ENCODE results near the gene HSFX4.
"Not testable (repeated sequence)": the region's sequence is repeated elsewhere in the genome, so short reads cannot be mapped to it uniquely, and the experiment has no call there.

HSFX4 gene

DNA sequence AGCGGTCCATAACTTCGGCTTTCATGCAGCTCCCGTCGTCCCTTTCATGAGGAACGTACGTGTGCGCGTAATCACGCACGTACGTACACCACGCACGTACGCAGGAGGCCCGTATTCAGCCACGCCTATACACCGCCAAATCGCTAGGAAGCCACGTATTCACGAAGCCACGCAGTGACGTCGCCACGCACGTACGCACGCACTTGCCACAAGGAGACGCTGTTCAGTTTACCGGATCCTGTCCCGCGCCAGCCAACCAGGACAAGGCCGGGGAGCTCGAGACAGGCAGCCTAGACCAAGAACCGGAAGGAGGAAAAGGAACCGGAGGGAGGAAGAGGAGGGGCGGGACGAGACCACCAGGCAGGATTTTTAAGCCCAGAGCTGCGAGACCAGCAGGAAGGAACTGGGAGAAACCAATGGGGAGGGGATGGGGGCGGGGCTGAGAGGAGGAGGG is 9.1 kb downstream of the HSFX4 start, which contains the start of gene EOLA2:
TSS of gene EOLA2 (minus strand) at position 65 of the 454 bp plus-strand sequence. CDS start 4,617 bp downstream, outside the sequence.
- DNase-seq: peak; percentile 88

DNA sequence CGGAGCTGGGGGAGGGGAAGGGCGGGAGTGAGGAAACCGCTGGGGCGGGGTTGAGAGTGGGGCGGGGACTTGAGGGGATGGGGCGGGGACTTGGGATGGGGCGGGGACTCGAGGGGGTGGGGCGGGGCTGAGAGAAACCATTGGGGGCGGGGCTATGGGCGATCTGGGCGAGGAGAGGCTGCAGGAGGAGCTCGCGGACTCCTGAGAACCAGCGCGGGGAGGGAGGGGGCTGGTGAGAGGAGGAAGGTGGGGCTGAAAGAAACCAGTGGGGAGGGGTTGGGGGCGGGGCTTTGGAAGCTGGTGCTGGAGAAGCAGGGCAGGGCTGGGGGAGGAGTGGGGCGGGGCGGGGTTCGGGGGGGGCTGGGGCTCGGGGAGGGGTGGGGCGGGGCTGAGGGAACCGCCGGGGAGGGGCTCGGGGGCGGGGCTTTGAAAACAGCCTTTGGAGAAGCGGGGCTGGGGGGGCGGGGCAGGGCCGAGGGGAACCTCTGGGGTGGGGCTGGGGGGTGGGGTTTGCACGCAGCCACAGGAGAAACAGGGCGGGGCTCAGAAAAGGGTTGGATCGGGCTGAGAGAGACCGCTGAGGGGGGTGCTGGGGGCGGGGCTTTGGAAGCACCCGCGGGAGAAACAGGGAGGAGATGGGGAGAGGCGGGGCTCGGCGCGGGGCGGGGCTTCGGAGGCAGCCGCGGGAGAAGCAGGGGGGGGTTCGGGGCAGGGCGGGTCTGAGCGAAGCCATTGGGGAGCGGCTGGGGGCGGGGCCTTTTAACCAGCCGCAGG is 9.7 kb downstream of the HSFX4 start:
- DNase-seq: peak; percentile 85

DNA sequence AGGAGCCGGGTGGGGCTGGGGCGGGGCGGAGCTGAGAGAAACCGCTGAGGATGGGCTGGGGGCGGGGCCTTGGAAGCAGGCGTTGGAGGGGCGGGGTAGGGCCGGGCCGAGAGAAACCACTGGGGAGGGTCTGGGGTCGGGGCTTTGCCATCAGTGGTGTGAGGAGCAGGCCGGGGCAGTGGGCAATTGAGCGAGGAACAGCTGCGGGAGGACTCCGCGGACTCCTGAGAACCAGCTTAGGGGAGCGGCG is 10.2 kb downstream of the HSFX4 start:
- no peak for DNase-seq

DNA sequence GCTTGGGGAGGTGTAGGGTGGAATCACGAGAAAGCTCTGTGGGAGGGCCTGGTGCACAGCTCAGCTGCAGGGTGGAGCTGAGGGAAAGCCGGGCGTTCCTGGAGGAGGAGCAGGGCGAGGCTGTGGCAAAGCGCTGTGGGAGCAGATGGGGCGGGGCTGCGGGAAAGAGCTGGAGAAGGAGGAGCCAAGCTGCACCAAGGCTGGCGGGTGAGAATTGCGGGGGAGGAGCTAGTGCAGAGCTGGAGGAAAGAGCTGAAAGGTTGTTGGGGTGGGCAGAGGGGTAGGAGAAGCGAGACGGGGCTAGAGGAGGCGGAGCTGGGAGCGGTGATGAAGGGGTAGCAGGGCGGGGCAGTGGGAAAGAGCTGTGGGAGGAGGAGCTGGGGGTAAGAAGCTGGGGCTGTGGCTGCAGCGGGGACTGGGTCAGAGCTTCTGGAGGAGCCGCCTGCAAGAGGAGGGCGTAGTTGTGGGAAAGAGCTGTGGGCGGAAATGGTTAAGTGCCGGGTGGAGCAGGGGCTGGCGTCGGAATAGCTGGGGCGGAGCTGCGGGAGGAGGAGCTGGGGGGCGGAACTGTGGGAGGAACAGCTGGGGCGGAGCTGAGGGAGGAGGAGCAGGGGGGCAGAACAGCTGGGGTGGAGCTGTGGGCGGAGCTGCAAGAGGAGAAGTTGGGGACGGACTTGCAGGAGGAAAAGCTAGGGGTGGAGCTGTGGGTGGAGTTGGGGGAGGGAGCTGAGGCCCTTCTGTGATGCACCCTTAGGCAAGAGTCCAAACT is 10.7 kb downstream of the HSFX4 start:
- peak; percentile 88 for DNase-seq

DNA sequence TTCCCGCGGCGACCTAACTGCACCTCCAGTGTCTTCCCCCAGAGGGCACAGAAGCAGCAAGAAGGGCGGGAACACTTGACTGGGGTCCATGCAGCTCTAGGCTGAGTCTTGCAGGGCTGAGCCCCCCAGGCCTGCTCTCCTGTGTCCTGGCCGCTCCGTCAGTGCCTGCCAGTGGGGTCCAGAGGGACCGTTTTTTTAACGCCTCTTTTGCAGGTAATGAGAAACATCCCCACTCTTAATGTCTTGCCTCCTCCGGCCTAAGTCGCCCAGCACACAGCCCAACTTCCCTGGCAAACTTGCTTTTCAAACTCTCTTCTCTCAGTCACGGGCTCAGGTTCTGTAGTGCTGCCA is 11.3 kb downstream of the HSFX4 start:
- not testable (repeated sequence) for DNase-seq

GRCh38 chrX:149945087-149945670 is 15.8 kb downstream of the HSFX4 start:
- not testable (repeated sequence) for DNase-seq

- DNase-seq: not testable (repeated sequence)
Measured at GRCh38 chrX:149945820-149946219, 16.4 kb downstream of the HSFX4 start.

DNA sequence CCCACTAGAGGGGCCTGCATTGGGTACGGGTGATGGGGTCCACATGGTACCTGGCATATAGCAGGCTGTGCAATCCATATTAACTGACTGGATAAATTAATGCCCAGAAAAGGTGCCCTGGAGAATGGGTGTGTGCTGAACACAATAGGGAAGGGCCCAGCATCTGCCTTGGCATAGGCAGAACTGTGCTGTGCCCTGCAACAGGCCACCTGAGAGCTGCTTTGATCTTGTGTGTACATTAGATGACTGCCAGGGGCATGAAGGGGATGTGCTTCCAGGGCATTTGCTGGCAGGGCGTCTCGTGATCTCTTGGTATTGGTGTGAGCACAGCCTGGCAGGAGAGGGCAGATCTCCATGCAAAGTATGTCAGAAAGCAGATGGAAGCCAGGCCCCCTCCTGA is 17.6 kb downstream of the HSFX4 start:
- DNase-seq: not testable (repeated sequence)

DNA sequence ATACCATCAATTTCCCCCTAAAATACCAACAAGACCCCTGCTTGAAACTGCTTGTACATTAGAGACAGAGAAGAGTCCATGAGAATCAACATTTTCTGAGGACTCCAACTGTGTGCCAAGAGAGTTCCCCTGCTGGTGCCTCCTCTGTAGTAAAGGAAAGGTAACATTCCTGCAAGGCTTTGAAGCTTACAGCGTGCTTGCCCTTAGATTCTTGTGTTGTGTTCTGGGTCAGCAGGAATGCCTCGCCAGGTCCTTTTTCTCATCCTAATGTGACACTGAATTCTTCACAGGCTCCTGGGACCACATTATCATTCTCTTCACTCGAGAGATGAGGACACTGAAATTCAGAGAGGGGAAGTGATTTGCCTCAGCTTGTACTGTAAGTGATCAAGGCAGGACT is 18.6 kb downstream of the HSFX4 start:
- DNase-seq: no peak

DNA sequence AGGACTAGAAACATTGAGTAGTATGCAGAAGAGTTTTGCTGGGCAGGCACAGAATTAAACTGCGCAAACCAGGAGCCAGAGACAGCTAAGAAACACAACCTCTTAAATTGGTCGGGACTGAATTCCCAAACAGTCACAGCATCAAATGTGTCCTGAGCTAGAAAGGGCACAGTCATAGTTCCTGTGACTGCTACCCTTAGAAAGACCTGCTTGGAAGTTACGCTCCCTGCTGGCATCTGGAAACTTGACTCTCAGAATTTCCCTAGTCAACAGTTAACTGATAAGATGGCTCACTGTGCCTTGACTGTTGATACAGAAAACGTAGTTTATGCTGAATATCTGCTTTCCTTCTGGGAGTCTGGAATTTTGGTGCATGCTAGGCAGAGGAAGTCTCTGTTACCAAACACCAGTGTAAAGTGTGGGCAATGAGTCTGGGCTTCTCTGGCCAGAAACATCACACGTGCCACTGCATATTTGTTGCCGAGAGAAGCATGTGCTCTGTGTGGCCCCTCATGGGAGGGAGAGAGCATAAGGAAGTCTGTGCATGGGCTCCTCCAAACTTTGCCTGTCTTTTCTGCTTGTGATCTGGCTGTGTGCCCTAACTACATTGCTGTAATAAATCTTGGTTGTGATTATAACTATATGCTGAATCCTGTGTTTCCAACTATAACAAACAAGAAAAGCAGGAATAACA is 20.5 kb downstream of the HSFX4 start:
- no peak for DNase-seq

DNA sequence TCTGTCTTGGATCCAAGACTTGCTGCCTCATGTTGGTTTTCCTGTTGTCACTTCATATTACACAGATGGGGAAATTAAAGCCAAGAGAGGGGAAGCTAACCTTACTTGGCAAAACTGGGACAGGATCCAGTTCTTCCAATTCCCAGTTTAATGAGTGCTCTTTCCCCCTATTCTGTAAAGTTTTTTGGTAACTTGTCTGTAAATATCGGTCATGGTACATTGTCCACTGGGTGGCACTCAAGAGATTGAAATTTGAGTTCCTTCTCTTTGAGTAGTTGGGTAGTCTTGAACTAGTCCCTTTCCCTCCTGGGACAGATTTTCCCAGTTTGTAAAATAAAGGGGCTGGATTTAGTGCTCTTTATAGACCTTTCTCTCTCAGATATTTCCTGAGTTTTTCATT is 21.3 kb downstream of the HSFX4 start:
- no peak for DNase-seq

GRCh38 chrX:149961572-149961971 is 32.2 kb downstream of the HSFX4 start:
- DNase-seq: no peak

DNA sequence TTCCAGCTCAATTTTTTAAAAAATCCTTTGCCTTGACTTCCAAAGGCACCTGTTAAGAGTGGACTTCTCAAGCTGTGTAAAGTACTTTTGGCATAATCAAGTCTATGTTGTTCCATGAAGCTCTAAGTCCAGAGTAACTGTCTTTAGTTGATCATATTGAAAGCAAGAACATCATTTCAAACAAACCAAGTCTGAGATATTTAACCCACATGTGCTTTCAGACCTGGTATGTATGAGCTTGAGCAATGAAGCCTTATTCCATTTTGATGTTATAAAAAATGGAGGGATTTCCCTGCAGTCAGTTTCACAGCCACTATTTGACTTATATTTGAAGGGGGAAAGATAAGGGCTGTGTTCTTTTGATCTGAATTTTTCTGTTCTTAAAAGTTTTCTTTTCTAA is 32.6 kb downstream of the HSFX4 start:
- DNase-seq: no peak

GRCh38 chrX:149962859-149963757 is 33.7 kb downstream of the HSFX4 start:
- no peak for DNase-seq

GRCh38 chrX:149979126-149979644 is 49.8 kb downstream of the HSFX4 start:
- DNase-seq: no peak

Measured in activated T-cell treated with anti-CD3 and anti-CD28 coated beads, Interleukin-2, amount 50 U/mL, for 1 hour (primary cell).